Suprapubic skin (tissue), 4 donors: ENCODE results near the gene MAVS. TPM values are rescaled to one million over a fixed set of nuclear protein-coding genes. Genes with fewer than 3 reads are reported as not detected.

Experiments used
- DNase-seq, 2 donors: peaks; one replicate each; pipeline ENCODE4 v3.0.0-alpha.2; 2019; ENCODE audit warnings: low spot score in 2 of 2
- H3K27ac ChIP-seq: fragments of 200-600 bp; sonication (generic); one replicate; pipeline ENCODE4 v1.5.1; 2019
- H3K27me3 ChIP-seq: fragments of 200-600 bp; sonication (generic); one replicate; pipeline ENCODE4 v1.5.1; 2019
- H3K36me3 ChIP-seq: fragments of 200-600 bp; sonication (generic); one replicate; pipeline ENCODE4 v1.5.1; 2019
- H3K4me1 ChIP-seq: fragments of 200-600 bp; sonication (generic); one replicate; pipeline ENCODE4 v1.5.1; 2019
- H3K4me3 ChIP-seq: fragments of 200-600 bp; sonication (generic); one replicate; pipeline ENCODE4 v1.5.1; 2019; ENCODE audit warnings: mild to moderate bottlenecking
- H3K9me3 ChIP-seq: fragments of 200-600 bp; sonication (generic); one replicate; pipeline ENCODE4 v1.5.1; 2019
- CTCF ChIP-seq, 2 donors: fragments of 200-600 bp in 1 of 2; fragments of 450-650 bp in 1 of 2; sonication (generic) in 1 of 2; IDR thresholded peaks; one replicate each; pipeline ENCODE4 v1.5.1; 2016 to 2019; ENCODE audit warnings: antibody characterized with exemption in 2 of 2, mild to moderate bottlenecking in 1 of 2, moderate library complexity in 1 of 2
- EP300 ChIP-seq: sonication (generic); formaldehyde crosslinking; IDR thresholded peaks from one replicate; pipeline ENCODE4 v1.6.1; 2017; ENCODE audit warnings: antibody characterized with exemption
- POLR2A ChIP-seq, 2 donors: fragments of 450-650 bp; IDR thresholded peaks; one replicate each; pipeline ENCODE4 v1.6.1; 2017; ENCODE audit warnings: antibody characterized with exemption in 2 of 2, mild to moderate bottlenecking in 2 of 2, moderate library complexity in 2 of 2
- POLR2AphosphoS5 ChIP-seq, 3 donors: sonication (generic); formaldehyde crosslinking; IDR thresholded peaks; one replicate each; pipeline ENCODE4 v1.6.1; 2017; ENCODE audit warnings: antibody characterized with exemption in 3 of 3
- WGBS: methylation state at CpG from one replicate; pipeline ENCODE4 v1.1.5; 2018; 5-methylcytosine and 5-hydroxymethylcytosine counted together
- total RNA-seq, 4 donors: library from RNA; depleted of rRNA; stranded (reverse); fragments of >200 nt; gene quantifications; one replicate each; pipeline ENCODE4 v1.1.0, GENCODE V29; 2016

MAVS gene
- total RNA-seq, 4 donors from 2014 or later, result 29.1 to 50.0 (median 39.1) TPM

GRCh38 chr20:3800256-3800877, 46.3 kb upstream of the MAVS start:
- peaks cover 45% of the 10 kb centered on the region for H3K36me3 ChIP-seq
- H3K9me3 ChIP-seq, result no peaks in the 10 kb centered on the region
- no peaks in the 10 kb centered on the region for H3K27me3 ChIP-seq
- DNase-seq, result no peak
- H3K4me1 ChIP-seq, result peaks cover 88% of the 10 kb centered on the region
- peak overlapping the region; percentile 30 for H3K27ac ChIP-seq
- H3K4me3 ChIP-seq, result no peak overlapping the region
- WGBS, result 54% methylated on average over 9 of the region's 18 CpGs
- TF ChIP-seq POLR2AphosphoS5 (IDR thresholded peaks at IDR 0.05) (no peak), EP300 (no peak), POLR2A (IDR thresholded peaks at IDR 0.05) (no peak), CTCF (IDR thresholded peaks at IDR 0.05) (no peak)

GRCh38 chr20:3800878-3801260, 45.8 kb upstream of the MAVS start:
- H3K4me3 ChIP-seq, result no peak overlapping the region
- peak overlapping the region; percentile 30 for H3K27ac ChIP-seq
- DNase-seq, result no peak
- peaks cover 88% of the 10 kb centered on the region for H3K4me1 ChIP-seq
- H3K9me3 ChIP-seq, result no peaks in the 10 kb centered on the region
- no peaks in the 10 kb centered on the region for H3K27me3 ChIP-seq
- 62% methylated on average over 6 of the region's 8 CpGs for WGBS
- peaks cover 45% of the 10 kb centered on the region for H3K36me3 ChIP-seq
- TF ChIP-seq CTCF (IDR thresholded peaks at IDR 0.05) (no peak), POLR2A (IDR thresholded peaks at IDR 0.05) (no peak), EP300 (no peak), POLR2AphosphoS5 (IDR thresholded peaks at IDR 0.05) (no peak)

GRCh38 chr20:3801299-3801698, 45.3 kb upstream of the MAVS start:
- H3K36me3 ChIP-seq, result peaks cover 45% of the 10 kb centered on the region
- H3K27me3 ChIP-seq, result no peaks in the 10 kb centered on the region
- H3K9me3 ChIP-seq, result no peaks in the 10 kb centered on the region
- H3K4me3 ChIP-seq, result no peak overlapping the region
- H3K27ac ChIP-seq, result no peak overlapping the region
- 83% methylated on average over 4 of the region's 4 CpGs for WGBS
- TF ChIP-seq POLR2A (IDR thresholded peaks at IDR 0.05) (no peak), POLR2AphosphoS5 (IDR thresholded peaks at IDR 0.05) (no peak), EP300 (no peak), CTCF (IDR thresholded peaks at IDR 0.05) (no peak)
- DNase-seq, result no peak
- peaks cover 90% of the 10 kb centered on the region for H3K4me1 ChIP-seq

- Histone ChIP-seq H3K27ac (no peak overlapping the region), H3K4me1 (peaks cover 90% of the 10 kb centered on the region), H3K27me3 (no peaks in the 10 kb centered on the region), H3K36me3 (peaks cover 45% of the 10 kb centered on the region), H3K9me3 (no peaks in the 10 kb centered on the region), H3K4me3 (no peak overlapping the region)
- DNase-seq, result no peak
- TF ChIP-seq EP300 (no peak), POLR2AphosphoS5 (IDR thresholded peaks at IDR 0.05) (no peak), POLR2A (IDR thresholded peaks at IDR 0.05) (no peak)
- WGBS, result 95% methylated on average over 8 of the region's 13 CpGs
Measured at GRCh38 chr20:3801846-3802245, 44.8 kb upstream of the MAVS start.

GRCh38 chr20:3802524-3803239, 44.0 kb upstream of the MAVS start:
- WGBS, result 83% methylated on average over 11 of the region's 11 CpGs
- Histone ChIP-seq H3K4me3 (no peak overlapping the region), H3K36me3 (peaks cover 45% of the 10 kb centered on the region), H3K9me3 (no peaks in the 10 kb centered on the region), H3K27me3 (no peaks in the 10 kb centered on the region), H3K27ac (no peak overlapping the region), H3K4me1 (peaks cover 90% of the 10 kb centered on the region)
- no peak for DNase-seq
- TF ChIP-seq EP300 (no peak), CTCF (IDR thresholded peaks at IDR 0.05) (no peak), POLR2A (IDR thresholded peaks at IDR 0.05) (no peak), POLR2AphosphoS5 (IDR thresholded peaks at IDR 0.05) (no peak)
